ENCODE results near the gene RTN4RL2. TPM values are rescaled to one million over a fixed set of nuclear protein-coding genes. Genes with fewer than 3 reads are reported as not detected.
A peak's percentile ranks its signal among the peaks of the same experiment; 100 is the strongest.

Gene RTN4RL2
- total RNA-seq, 1 experiment from 2014 or later: 4.6 TPM

DNA sequence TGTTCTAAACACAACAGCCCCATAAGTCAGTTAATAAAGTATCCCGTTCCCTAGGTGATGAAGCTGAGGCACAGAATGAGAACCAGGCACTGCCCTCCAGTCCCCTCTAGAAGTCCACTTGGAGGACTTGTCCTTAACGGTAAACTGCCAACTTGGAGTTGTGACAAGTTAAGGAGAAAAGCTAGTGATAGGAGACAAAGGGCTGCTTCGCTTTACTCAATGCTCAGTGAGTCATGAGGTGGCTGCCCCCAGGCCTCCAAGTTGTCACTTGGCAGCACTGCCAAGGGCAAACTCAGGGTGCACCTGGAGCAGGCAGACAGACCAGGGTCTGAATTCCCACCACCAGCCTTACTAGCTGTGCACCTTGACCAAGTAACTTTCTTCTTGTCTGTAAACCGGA is 41.6 kb downstream of the RTN4RL2 start:
- no peaks in the 10 kb centered on the region for H3K9me2 ChIP-seq (ENCODE audit: insufficient read depth)
- peaks cover 27% of the 10 kb centered on the region for H3F3A ChIP-seq (ENCODE audit: insufficient read depth, low read depth)
- H3K4me1 ChIP-seq (replicated peaks; ENCODE audit: insufficient read depth): peaks cover 57% of the 10 kb centered on the region
- ChIA-PET CTCF (interaction anchor here (0.6 to 2.1 kb wide), 8 partner anchors 9 to 1075 kb away, joined by 3 to 22 read pairs (median 3); no protein-coding TSS in a partner anchor), POLR2A (ENCODE audit: unreplicated experiment) (interaction anchor here (0.6 to 0.7 kb wide), 2 partner anchors 19 to 25 kb away, joined by 3 to 5 read pairs; no protein-coding TSS in a partner anchor)
- no peak overlapping the region for H3K4me3 ChIP-seq
- H3K79me2 ChIP-seq (ENCODE audit: low read depth): no peaks in the 10 kb centered on the region
- peak overlapping the region; percentile 1; the same call in 1 of the 2 replicates for H3K27ac ChIP-seq
- TF ChIP-seq, protein P1, sequence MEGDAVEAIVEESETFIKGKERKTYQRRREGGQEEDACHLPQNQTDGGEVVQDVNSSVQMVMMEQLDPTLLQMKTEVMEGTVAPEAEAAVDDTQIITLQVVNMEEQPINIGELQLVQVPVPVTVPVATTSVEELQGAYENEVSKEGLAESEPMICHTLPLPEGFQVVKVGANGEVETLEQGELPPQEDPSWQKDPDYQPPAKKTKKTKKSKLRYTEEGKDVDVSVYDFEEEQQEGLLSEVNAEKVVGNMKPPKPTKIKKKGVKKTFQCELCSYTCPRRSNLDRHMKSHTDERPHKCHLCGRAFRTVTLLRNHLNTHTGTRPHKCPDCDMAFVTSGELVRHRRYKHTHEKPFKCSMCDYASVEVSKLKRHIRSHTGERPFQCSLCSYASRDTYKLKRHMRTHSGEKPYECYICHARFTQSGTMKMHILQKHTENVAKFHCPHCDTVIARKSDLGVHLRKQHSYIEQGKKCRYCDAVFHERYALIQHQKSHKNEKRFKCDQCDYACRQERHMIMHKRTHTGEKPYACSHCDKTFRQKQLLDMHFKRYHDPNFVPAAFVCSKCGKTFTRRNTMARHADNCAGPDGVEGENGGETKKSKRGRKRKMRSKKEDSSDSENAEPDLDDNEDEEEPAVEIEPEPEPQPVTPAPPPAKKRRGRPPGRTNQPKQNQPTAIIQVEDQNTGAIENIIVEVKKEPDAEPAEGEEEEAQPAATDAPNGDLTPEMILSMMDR (conservative IDR thresholded peaks at IDR 0.05): no peak
- TF ChIP-seq EZH2 (IDR thresholded peaks at IDR 0.05; ENCODE audit: low read depth): no peak
- peak overlapping the region; percentile 32 for H3K4me2 ChIP-seq
- H4K20me1 ChIP-seq (ENCODE audit: insufficient read depth): no peaks in the 10 kb centered on the region
- H2AFZ ChIP-seq: no peak overlapping the region
- no peaks in the 10 kb centered on the region for H3K36me3 ChIP-seq (ENCODE audit: low read depth)
- peak; percentile 80 to 92 for DNase-seq
- intact Hi-C loops (cut with micrococcal nuclease; ENCODE audit: unreplicated experiment): no loop called here
- H3K27me3 ChIP-seq (ENCODE audit: insufficient read depth, low read depth): no peaks in the 10 kb centered on the region
- BruUV-seq (replicated peaks): no TSS peak
- no peaks in the 10 kb centered on the region for H3K9me3 ChIP-seq (ENCODE audit: insufficient read depth, low read depth)

DNA sequence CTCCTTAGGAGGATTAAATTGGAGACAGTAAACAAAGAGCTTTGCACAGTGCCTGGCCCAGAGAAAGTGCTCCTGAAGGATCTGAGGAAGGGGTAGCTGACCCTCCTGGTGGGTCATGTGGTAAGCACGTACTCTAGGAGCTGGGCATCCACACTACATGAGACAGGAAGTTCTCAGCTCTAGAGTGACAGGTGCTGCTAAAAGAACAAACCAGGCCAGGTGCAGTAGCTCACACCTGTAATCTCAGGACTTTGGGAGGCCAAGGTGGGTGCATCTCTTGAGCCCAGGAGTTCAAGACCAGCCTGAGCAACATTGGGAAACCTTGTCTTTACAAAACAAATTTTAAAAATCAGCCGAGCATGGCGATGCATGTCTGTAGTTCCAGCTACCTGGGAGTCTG is 42.0 kb downstream of the RTN4RL2 start:
- no TSS peak for BruUV-seq (replicated peaks)
- POLR2A ChIA-PET (ENCODE audit: unreplicated experiment): interaction anchor here (0.6 kb wide), 1 partner anchor 20 kb away, joined by 5 read pairs; no protein-coding TSS in a partner anchor

DNA sequence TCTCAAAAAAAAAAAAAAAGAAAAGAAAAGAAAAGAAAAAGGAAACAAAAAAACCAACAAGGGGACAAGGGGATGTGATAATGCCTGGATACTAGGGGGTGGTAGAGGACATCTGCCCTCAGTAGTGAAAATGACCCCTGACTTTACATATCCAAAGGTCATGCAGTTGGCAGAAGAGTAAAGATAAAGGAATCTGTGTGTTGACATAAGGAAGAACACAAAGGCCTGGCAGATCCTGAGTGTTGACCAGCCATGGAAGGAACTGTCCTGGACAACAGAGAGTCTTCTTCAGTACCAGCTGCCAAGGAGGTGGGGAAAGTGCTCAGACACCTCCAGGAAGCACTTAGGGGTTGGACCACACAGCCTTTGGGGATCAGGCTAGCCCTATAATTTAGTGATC is 42.5 kb downstream of the RTN4RL2 start:
- BruUV-seq (replicated peaks): no TSS peak
- intact Hi-C loops (cut with micrococcal nuclease; ENCODE audit: unreplicated experiment): no loop called here

More for the DNA sequence above, 42.0 kb downstream of the RTN4RL2 start:
- no peak for DNase-seq
- H3K27ac ChIP-seq: peak overlapping the region; percentile 1; the same call in 1 of the 2 replicates
- no peak for TF ChIP-seq EZH2 (IDR thresholded peaks at IDR 0.05; ENCODE audit: low read depth)
- TF ChIP-seq, protein P1 (conservative IDR thresholded peaks at IDR 0.05): no peak
- H3K27me3 ChIP-seq (ENCODE audit: insufficient read depth, low read depth): no peaks in the 10 kb centered on the region
- CTCF ChIA-PET: interaction anchor here (0.6 to 2.1 kb wide), 8 partner anchors 9 to 1074 kb away, joined by 3 to 22 read pairs (median 3); no protein-coding TSS in a partner anchor
- no peaks in the 10 kb centered on the region for H3K36me3 ChIP-seq (ENCODE audit: low read depth)
- no peaks in the 10 kb centered on the region for H3K9me3 ChIP-seq (ENCODE audit: insufficient read depth, low read depth)
- intact Hi-C loops (cut with micrococcal nuclease; ENCODE audit: unreplicated experiment): no loop called here
- no peaks in the 10 kb centered on the region for H3K9me2 ChIP-seq (ENCODE audit: insufficient read depth)
- H3K4me1 ChIP-seq (replicated peaks; ENCODE audit: insufficient read depth): peaks cover 57% of the 10 kb centered on the region
- no peak overlapping the region for H2AFZ ChIP-seq
- no peaks in the 10 kb centered on the region for H3K79me2 ChIP-seq (ENCODE audit: low read depth)
- H3K4me2 ChIP-seq: peak overlapping the region; percentile 32
- peaks cover 27% of the 10 kb centered on the region for H3F3A ChIP-seq (ENCODE audit: insufficient read depth, low read depth)
- H3K4me3 ChIP-seq: no peak overlapping the region
- no peaks in the 10 kb centered on the region for H4K20me1 ChIP-seq (ENCODE audit: insufficient read depth)

More for the DNA sequence above, 42.5 kb downstream of the RTN4RL2 start:
- ChIA-PET CTCF (interaction anchor here (0.6 to 2.1 kb wide), 6 partner anchors 10 to 142 kb away, joined by 3 to 22 read pairs (median 4); no protein-coding TSS in a partner anchor), POLR2A (ENCODE audit: unreplicated experiment) (interaction anchor here (0.6 kb wide), 1 partner anchor 280 kb away, joined by 7 read pairs; no protein-coding TSS in a partner anchor)
- no peaks in the 10 kb centered on the region for H4K20me1 ChIP-seq (ENCODE audit: insufficient read depth)
- no peaks in the 10 kb centered on the region for H3K79me2 ChIP-seq (ENCODE audit: low read depth)
- peaks cover 27% of the 10 kb centered on the region for H3F3A ChIP-seq (ENCODE audit: insufficient read depth, low read depth)
- H3K4me3 ChIP-seq: no peak overlapping the region
- H3K36me3 ChIP-seq (ENCODE audit: low read depth): no peaks in the 10 kb centered on the region
- H2AFZ ChIP-seq: no peak overlapping the region
- DNase-seq: no peak
- H3K27ac ChIP-seq: no peak overlapping the region
- H3K4me2 ChIP-seq: peak overlapping the region; percentile 32
- H3K4me1 ChIP-seq (replicated peaks; ENCODE audit: insufficient read depth): peaks cover 52% of the 10 kb centered on the region
- no peaks in the 10 kb centered on the region for H3K9me2 ChIP-seq (ENCODE audit: insufficient read depth)
- no peak for TF ChIP-seq EZH2 (IDR thresholded peaks at IDR 0.05; ENCODE audit: low read depth)
- TF ChIP-seq, protein P1 (conservative IDR thresholded peaks at IDR 0.05): no peak
- H3K27me3 ChIP-seq (ENCODE audit: insufficient read depth, low read depth): no peaks in the 10 kb centered on the region
- H3K9me3 ChIP-seq (ENCODE audit: insufficient read depth, low read depth): no peaks in the 10 kb centered on the region

All from PC-9 (cell line).